Measurements from ENCODE around the gene CTSZ.
"Not testable (repeated sequence)": the region's sequence is repeated elsewhere in the genome, so short reads cannot be mapped to it uniquely, and the experiment has no call there.

The CTSZ gene

GRCh38 chr20:59013031-59013951 lies 6.2 kb upstream of the CTSZ start:
- no peak for DNase-seq (ENCODE audit: low read depth)

- DNase-seq (ENCODE audit: low read depth), result not testable (repeated sequence)
Observed at GRCh38 chr20:59011874-59012157, 4.8 kb upstream of the CTSZ start.

GRCh38 chr20:59010995-59011873 lies 4.2 kb upstream of the CTSZ start:
- peak; percentile 52 for DNase-seq (ENCODE audit: low read depth)

- DNase-seq (ENCODE audit: low read depth), result no peak
Observed at GRCh38 chr20:59010321-59010994, 3.4 kb upstream of the CTSZ start.

- no peak for DNase-seq (ENCODE audit: low read depth)
Observed at GRCh38 chr20:59008715-59009336, 1.8 kb upstream of the CTSZ start.

- DNase-seq (ENCODE audit: low read depth), result no peak
Observed at GRCh38 chr20:59007665-59008511, 834 bp upstream of the CTSZ start.

GRCh38 chr20:59006167-59006863 lies 739 bp downstream of the CTSZ start:
- no peak for DNase-seq (ENCODE audit: low read depth)

GRCh38 chr20:59005523-59006166 lies 1.4 kb downstream of the CTSZ start:
- no peak for DNase-seq (ENCODE audit: low read depth)

GRCh38 chr20:59004763-59005522 lies 2.1 kb downstream of the CTSZ start:
- DNase-seq (ENCODE audit: low read depth), result no peak

GRCh38 chr20:59004493-59004762 lies 2.6 kb downstream of the CTSZ start:
- no peak for DNase-seq (ENCODE audit: low read depth)

GRCh38 chr20:59003836-59004492 lies 3.1 kb downstream of the CTSZ start:
- DNase-seq (ENCODE audit: low read depth), result no peak

GRCh38 chr20:59002874-59003399 lies 4.1 kb downstream of the CTSZ start:
- DNase-seq (ENCODE audit: low read depth), result no peak

GRCh38 chr20:59002388-59002787 lies 4.7 kb downstream of the CTSZ start:
- DNase-seq (ENCODE audit: low read depth), result no peak

GRCh38 chr20:59001449-59002171 lies 5.4 kb downstream of the CTSZ start:
- no peak for DNase-seq (ENCODE audit: low read depth)

GRCh38 chr20:59001068-59001448 lies 6.0 kb downstream of the CTSZ start:
- no peak for DNase-seq (ENCODE audit: low read depth)

GRCh38 chr20:59000326-59000725 lies 6.7 kb downstream of the CTSZ start:
- DNase-seq (ENCODE audit: low read depth), result no peak

- DNase-seq (ENCODE audit: low read depth), result no peak
Observed at GRCh38 chr20:58998656-58999055, 8.4 kb downstream of the CTSZ start.

- no peak for DNase-seq (ENCODE audit: low read depth)
Observed at GRCh38 chr20:58997141-58997770, 9.8 kb downstream of the CTSZ start.
